MM.1S (cell line): ENCODE measurements around the gene ADCY3.

Experiments used
- DNase-seq: peaks from one replicate; pipeline ENCODE4 v3.0.0-alpha.2; 2015
- H2AFZ ChIP-seq: fragments of 300-600 bp; sonication (generic); 2 replicates; pipeline ENCODE4 v1.6.0; 2016; ENCODE audit warnings: antibody characterized with exemption, low read length
- H3F3A ChIP-seq: fragments of 300-600 bp; sonication (generic); 2 replicates; pipeline ENCODE4 v1.6.1; 2016; ENCODE audit warnings: mild to moderate bottlenecking, antibody characterized with exemption, low read length, moderate library complexity, mixed read lengths; ENCODE audit not compliant: insufficient read depth
- H3K27ac ChIP-seq: fragments of 300-600 bp; sonication (generic); 2 replicates; pipeline ENCODE4 v1.5.1; 2016; ENCODE audit warnings: mild to moderate bottlenecking, low read length
- H3K27me3 ChIP-seq: fragments of 300-600 bp; sonication (generic); replicated peaks from 2 replicates; pipeline ENCODE4 v1.6.0; 2016; ENCODE audit warnings: low read length; ENCODE audit not compliant: insufficient read depth
- H3K36me3 ChIP-seq: fragments of 300-600 bp; sonication (generic); replicated peaks from 2 replicates; pipeline ENCODE4 v1.6.1; 2016; ENCODE audit warnings: mild to moderate bottlenecking, low read length, mixed read lengths; ENCODE audit not compliant: insufficient read depth
- H3K4me1 ChIP-seq: fragments of 300-600 bp; sonication (generic); 2 replicates; pipeline ENCODE4 v1.6.1; 2016; ENCODE audit warnings: low read length, mixed read lengths
- H3K4me2 ChIP-seq: fragments of 300-600 bp; sonication (generic); 2 replicates; pipeline ENCODE4 v1.6.0; 2016; ENCODE audit warnings: low read depth, low read length
- H3K4me3 ChIP-seq: fragments of 300-600 bp; sonication (generic); 2 replicates; pipeline ENCODE4 v1.5.1; 2016; ENCODE audit warnings: low read length, mixed read lengths
- H3K79me2 ChIP-seq: fragments of 300-600 bp; sonication (generic); 2 replicates; pipeline ENCODE4 v1.6.1; 2016; ENCODE audit warnings: mixed run types, low read length, mixed read lengths
- H3K9ac ChIP-seq: fragments of 300-600 bp; sonication (generic); 2 replicates; pipeline ENCODE4 v1.6.1; 2016; ENCODE audit warnings: low read length, mixed read lengths
- H3K9me2 ChIP-seq: fragments of 300-600 bp; sonication (generic); replicated peaks from 2 replicates; pipeline ENCODE4 v1.6.1; 2016; ENCODE audit warnings: mild to moderate bottlenecking, low read length, mixed read lengths; ENCODE audit not compliant: insufficient read depth
- H3K9me3 ChIP-seq: fragments of 300-600 bp; sonication (generic); replicated peaks from 2 replicates; pipeline ENCODE4 v1.6.1; 2016; ENCODE audit warnings: mild to moderate bottlenecking, low read length, mixed read lengths; ENCODE audit not compliant: insufficient read depth
- H4K20me1 ChIP-seq: fragments of 300-600 bp; sonication (generic); 2 replicates; pipeline ENCODE4 v1.6.1; 2016; ENCODE audit warnings: mild to moderate bottlenecking, low read length, moderate library complexity, mixed read lengths; ENCODE audit not compliant: insufficient read depth
- EZH2 ChIP-seq: fragments of 300-600 bp; sonication (generic); optimal IDR thresholded peaks from 2 replicates; pipeline ENCODE3; 2017; ENCODE audit warnings: low read depth, mild to moderate bottlenecking, antibody characterized with exemption, low read length, mixed read lengths
- EZH2phosphoT487 ChIP-seq: fragments of 300-600 bp; sonication (generic); IDR thresholded peaks from 2 replicates; pipeline ENCODE4 v1.6.1; 2018; ENCODE audit warnings: antibody characterized with exemption, low read length
- TF ChIP-seq, protein P1 (sequence below): fragments of 300-600 bp; sonication (generic); IDR thresholded peaks from 2 replicates; pipeline ENCODE4 v1.5.1; 2016; ENCODE audit warnings: antibody characterized with exemption, low read length, mixed read lengths

ADCY3 gene

DNA sequence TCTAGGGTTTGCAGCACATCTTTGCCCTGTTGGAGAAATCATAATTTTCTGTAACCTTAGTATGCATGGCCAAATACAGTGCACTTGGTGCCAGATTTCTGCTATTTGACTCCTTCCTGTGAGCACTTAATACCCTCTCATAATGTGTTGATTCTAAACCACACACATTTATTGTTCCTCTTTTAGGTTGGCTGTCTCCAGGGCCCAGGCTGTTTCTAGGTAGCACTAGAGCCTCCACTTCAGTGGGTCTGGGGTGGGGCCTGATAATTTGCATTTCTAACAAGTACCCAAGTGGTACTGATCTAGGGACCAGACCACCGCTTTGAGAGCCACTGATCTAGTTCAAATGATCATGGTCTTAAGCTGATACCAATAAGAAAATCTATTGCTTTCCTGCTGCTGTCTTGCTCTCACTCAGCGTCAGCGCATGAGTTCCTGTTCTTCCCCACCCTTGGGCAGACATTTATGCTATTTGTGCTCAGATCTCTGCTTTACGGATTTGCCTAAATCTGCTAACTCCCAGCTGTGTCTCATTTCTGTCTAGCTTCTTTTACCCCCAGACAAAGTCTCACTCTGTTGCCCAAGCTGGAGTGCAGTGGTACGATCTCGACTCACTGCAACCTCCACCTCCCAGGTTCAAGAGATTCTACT, 134.2 kb downstream of the ADCY3 start:
- no peak overlapping the region for H3K9ac ChIP-seq
- no peak overlapping the region for H3K4me2 ChIP-seq

DNA sequence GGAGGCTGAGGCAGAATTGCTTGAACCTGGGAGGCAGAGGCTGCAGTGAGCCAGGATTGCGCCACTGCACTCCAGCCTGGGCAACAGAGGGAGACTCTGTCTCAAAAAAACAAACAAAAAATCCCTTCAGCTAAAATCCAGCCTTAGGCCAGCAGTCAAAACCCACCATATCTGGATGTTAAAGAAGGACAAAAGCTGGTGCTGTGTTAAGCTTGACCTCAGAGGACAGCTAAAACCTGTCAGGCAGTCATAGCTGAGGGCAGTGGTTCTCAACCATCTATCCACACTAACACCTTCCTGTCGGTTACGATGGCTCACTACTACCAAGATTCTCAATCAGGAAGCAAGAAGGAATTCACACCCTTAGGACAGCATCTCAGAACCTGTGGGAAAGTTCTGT, 136.4 kb downstream of the ADCY3 start:
- no peaks in the 10 kb centered on the region for H3K9me2 ChIP-seq
- no peak overlapping the region for H2AFZ ChIP-seq
- H3K27me3 ChIP-seq, result no peaks in the 10 kb centered on the region
- H4K20me1 ChIP-seq, result no peaks in the 10 kb centered on the region
- no peak for DNase-seq
- H3K27ac ChIP-seq, result no peak overlapping the region
- H3K9me3 ChIP-seq, result no peaks in the 10 kb centered on the region
- H3K4me3 ChIP-seq, result no peak overlapping the region
- no peak overlapping the region for H3K9ac ChIP-seq
- no peaks in the 10 kb centered on the region for H3K79me2 ChIP-seq
- no peaks in the 10 kb centered on the region for H3K36me3 ChIP-seq
- H3K4me2 ChIP-seq, result no peak overlapping the region
- TF ChIP-seq EZH2 (no peak), EZH2phosphoT487 (no peak)
- TF ChIP-seq, protein P1, sequence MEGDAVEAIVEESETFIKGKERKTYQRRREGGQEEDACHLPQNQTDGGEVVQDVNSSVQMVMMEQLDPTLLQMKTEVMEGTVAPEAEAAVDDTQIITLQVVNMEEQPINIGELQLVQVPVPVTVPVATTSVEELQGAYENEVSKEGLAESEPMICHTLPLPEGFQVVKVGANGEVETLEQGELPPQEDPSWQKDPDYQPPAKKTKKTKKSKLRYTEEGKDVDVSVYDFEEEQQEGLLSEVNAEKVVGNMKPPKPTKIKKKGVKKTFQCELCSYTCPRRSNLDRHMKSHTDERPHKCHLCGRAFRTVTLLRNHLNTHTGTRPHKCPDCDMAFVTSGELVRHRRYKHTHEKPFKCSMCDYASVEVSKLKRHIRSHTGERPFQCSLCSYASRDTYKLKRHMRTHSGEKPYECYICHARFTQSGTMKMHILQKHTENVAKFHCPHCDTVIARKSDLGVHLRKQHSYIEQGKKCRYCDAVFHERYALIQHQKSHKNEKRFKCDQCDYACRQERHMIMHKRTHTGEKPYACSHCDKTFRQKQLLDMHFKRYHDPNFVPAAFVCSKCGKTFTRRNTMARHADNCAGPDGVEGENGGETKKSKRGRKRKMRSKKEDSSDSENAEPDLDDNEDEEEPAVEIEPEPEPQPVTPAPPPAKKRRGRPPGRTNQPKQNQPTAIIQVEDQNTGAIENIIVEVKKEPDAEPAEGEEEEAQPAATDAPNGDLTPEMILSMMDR, result no peak
- no peaks in the 10 kb centered on the region for H3K4me1 ChIP-seq
- no peaks in the 10 kb centered on the region for H3F3A ChIP-seq

More for the DNA sequence above, 134.2 kb downstream of the ADCY3 start:
- no peak overlapping the region for H3K4me3 ChIP-seq
- H3F3A ChIP-seq, result no peaks in the 10 kb centered on the region
- H3K27me3 ChIP-seq, result no peaks in the 10 kb centered on the region
- no peaks in the 10 kb centered on the region for H3K9me3 ChIP-seq
- no peaks in the 10 kb centered on the region for H3K79me2 ChIP-seq
- no peaks in the 10 kb centered on the region for H3K9me2 ChIP-seq
- TF ChIP-seq EZH2phosphoT487 (no peak), EZH2 (no peak)
- TF ChIP-seq, protein P1, result no peak
- no peak overlapping the region for H2AFZ ChIP-seq
- no peaks in the 10 kb centered on the region for H3K36me3 ChIP-seq
- DNase-seq, result no peak
- H3K27ac ChIP-seq, result no peak overlapping the region
- no peaks in the 10 kb centered on the region for H4K20me1 ChIP-seq
- H3K4me1 ChIP-seq, result no peaks in the 10 kb centered on the region

DNA sequence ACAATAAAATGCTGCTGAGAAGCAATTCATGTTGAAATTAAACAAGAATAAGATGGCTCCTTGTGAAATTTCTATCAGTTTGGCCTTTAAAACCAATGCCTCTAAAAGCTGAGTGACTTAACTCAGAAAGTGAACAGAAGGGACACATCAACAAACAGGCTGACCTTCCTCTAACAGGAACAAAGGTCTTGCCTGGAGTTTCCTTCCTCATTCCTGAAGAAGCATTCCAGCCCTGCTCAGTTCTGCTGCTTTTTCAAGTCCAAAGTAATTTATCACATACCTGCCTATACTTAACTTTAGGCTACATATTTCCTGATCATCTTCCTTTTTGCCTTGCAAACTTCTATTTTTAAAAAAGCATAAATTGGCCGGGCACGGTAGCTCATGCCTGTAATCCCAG, 140.9 kb downstream of the ADCY3 start:
- H3K79me2 ChIP-seq, result no peaks in the 10 kb centered on the region
- no peaks in the 10 kb centered on the region for H3K4me1 ChIP-seq
- no peak overlapping the region for H3K4me2 ChIP-seq
- no peaks in the 10 kb centered on the region for H3K9me2 ChIP-seq
- H3K4me3 ChIP-seq, result no peak overlapping the region
- no peaks in the 10 kb centered on the region for H3K27me3 ChIP-seq
- DNase-seq, result no peak
- H3K36me3 ChIP-seq, result no peaks in the 10 kb centered on the region
- no peaks in the 10 kb centered on the region for H4K20me1 ChIP-seq
- H3F3A ChIP-seq, result no peaks in the 10 kb centered on the region
- no peak overlapping the region for H2AFZ ChIP-seq
- no peak overlapping the region for H3K27ac ChIP-seq
- no peaks in the 10 kb centered on the region for H3K9me3 ChIP-seq
- TF ChIP-seq, protein P1, result no peak
- TF ChIP-seq EZH2phosphoT487, result no peak
- no peak overlapping the region for H3K9ac ChIP-seq
